Measurements from ENCODE around the gene NAV2.
"Not testable (repeated sequence)": the region's sequence is repeated elsewhere in the genome, so short reads cannot be mapped to it uniquely, and the experiment has no call there.

GRCh38 chr11:19960410-19960809 lies 247.8 kb downstream of the NAV2 start:
- not testable (repeated sequence) for TF ChIP-seq POLR2AphosphoS5 (IDR thresholded peaks at IDR 0.05; ENCODE audit: borderline replicate concordance, low read depth, low read length); EZH2 (IDR thresholded peaks at IDR 0.05); FOXP2 (optimal IDR thresholded peaks at IDR 0.05; ENCODE audit: control extremely low read depth, extremely low read length, insufficient read depth)

Measured in SK-N-MC (cell line).